Effector CD4-positive, alpha-beta T cell (primary cell): ENCODE measurements around the gene RAB29.
"Not testable (repeated sequence)": the region's sequence is repeated elsewhere in the genome, so short reads cannot be mapped to it uniquely, and the experiment has no call there.

ENCODE experiments used
- DNase-seq: peaks from one replicate; pipeline ENCODE4 v3.0.0-alpha.2; 2020
- total RNA-seq: gene quantifications from one replicate; lab custom pipeline; 2026; lab: John Stamatoyannopoulos, UW

RAB29 gene
- 63.2 reads per million, percentile 73 among the genes with 10 or more reads in this experiment for total RNA-seq

GRCh38 chr1:205775015-205775716 is at the start of gene RAB29:
Gene RAB29 (minus strand): TSS chr1:205775482. CDS start chr1:205774956, 526 bp downstream.
- DNase-seq: peak; percentile 86

DNA sequence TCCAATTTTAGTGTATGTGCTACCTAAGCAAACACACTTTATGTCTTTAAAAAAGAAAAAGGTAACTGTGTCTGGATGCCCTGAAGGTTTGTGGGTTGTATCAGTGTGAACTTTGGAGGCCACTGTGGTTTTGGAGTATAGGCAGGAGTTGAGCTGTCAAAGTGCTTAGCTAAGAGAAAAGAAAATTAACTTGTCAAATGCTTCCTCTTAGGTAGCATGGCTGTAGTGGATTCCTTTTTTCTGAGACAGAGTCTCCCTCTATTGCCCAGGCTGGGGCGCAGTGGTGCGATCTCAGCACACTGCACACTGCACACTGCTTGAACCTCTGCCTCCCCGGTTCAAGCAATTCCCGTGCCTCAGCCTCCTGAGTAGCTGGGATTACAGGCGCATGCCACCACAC is 48.9 kb upstream of the RAB29 start:
- no peak for DNase-seq

- not testable (repeated sequence) for DNase-seq
Measured at GRCh38 chr1:205823260-205823659, 48.0 kb upstream of the RAB29 start.

DNA sequence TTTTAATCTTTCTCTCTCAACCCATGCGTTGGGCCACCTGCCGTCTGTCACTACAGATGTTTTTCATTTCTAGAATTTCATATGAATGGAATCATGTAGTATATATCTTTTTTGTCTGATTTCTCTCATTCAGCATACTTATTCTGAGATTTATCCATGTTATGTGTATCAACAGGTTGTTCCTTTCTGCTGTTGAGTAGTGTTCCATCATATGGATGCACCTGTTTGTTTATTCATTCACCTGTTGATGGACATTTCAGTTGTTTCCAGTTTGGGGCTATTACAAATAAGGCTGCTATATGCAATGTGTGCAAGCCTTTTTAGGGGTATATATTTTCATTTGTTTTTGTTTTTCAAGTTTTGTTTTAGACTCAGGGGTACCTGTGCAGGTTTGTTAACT is 47.1 kb upstream of the RAB29 start:
- DNase-seq: no peak

DNA sequence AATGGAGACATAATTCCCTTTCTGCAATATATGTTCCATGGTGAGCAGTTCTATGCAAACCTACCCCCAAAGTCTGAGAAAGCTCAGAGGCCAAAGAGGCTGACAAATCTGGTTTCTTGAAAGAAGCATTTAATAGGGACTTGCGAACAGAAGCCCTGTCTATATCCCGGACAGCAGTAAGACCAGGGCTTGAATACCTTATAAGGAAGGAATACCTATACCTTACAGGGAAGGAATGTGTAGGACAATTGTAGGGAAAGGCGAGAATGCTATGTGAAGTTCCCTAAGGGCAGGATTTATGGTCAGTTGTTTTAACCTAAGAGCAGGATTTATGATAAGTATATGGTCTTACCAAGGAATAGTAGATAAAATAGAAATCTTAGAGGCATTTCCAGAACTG is 42.7 kb upstream of the RAB29 start:
- DNase-seq: no peak

DNA sequence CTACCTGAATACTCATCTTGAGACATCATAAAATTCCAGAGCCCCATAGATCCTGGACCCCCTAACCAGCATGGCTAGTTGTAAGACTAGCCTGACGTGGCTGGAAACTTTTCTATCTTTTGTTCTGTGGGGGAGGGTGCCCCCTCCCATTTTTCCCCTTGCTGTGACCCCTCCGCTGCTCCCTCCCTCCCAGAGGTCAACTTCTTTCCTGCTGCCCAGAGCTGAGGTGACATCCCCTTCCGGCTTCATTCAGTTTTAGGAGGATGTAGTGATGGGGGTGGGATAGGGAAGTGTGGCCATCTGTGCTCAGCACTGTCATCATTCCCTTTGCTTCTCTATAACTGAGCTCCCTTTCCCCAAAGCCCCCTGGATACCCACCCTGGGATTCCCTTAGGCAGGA is 42.1 kb upstream of the RAB29 start:
- no peak for DNase-seq

DNA sequence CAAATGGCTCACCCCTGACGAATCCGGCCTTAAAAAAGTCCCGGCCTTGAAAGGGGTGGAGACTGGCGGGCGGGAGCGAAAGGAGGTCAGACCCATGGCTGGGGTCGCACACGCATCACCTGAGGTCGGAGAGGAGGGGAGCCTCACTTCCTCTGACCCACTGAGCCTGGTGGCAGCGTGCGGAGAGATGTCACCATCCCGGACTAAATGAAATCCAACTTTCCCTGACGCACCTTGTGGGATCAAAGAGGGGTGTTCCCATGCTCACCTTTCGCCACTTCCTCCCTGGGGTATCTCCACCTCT is 38.4 kb upstream of the RAB29 start:
- peak; percentile 20 for DNase-seq

DNA sequence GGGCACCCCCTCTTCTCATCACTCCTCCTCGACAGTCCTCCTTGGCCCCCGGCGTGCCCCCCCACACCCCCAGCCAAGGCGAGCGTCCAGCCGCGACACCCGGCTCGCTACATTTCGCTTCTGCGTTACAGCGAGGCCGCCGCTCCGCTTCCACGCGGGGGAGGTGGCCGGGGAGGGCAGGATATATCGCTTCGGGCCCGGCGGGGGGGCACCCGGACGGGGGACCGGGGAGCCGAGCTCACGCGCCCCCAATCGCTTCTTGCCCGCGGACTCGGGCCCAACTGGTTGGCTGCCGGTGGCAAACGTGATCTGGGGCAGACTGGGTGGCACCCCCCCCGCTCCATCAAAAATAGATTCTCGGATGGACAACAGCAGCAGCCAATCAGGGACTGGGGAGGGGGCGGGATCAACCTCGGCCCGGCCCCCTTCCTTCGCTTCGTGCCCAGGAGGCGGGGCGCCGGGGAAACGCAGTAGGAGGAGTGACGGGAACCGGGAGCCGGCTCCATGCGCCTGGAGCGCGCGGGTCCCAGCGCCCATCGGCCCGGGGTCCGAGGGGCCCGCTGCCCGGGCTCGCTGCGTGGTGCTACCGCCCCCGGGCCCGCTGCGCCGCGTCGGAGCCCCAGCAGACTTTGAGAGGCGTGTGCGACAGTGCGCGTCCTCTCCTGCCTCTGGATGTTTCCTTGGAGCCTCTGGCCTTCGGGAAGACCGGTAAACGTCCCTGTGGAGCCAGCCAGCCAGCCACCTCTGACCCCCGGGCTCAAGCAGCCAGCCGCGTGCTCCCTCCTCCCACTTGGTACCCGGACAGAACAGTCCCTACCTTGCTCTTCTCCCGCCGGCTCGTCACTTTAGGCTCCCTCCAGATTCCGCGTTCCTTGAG is 37.8 kb upstream of the RAB29 start, which contains the start of gene SLC41A1:
SLC41A1 (minus strand) TSS at position 321 of the 877 bp plus-strand sequence. CDS start 2,757 bp downstream, outside the sequence.
- DNase-seq: peak; percentile 92

DNA sequence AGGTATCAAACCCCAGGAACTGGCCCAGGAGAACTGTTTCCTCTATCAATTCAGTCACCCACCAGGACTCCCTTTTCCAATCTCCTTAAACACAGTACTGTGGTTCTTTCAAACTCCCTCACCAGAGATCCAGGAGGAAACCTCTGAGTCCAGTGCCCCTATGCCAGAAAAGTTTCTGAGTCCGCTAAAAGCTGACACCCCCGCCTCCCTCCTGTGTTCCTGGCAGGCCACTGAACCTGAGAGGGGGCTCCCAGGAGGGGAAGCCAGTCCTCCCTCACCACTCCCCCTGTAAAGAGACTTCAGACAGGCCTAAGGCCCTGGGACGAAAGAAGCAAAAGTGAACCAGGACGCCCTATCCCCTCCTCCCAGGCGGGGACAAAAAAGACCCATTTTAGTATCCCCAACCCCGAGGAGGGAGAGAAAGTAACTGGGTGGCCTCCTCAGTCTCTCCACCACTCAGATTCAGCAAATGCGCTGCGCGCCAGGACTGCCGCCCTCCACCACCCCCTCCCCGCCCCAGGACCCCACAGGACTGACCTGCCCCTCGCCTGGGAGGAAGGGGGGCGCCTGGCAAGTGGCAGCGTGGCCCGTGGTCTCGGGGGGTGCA is 37.1 kb upstream of the RAB29 start:
- DNase-seq: no peak

DNA sequence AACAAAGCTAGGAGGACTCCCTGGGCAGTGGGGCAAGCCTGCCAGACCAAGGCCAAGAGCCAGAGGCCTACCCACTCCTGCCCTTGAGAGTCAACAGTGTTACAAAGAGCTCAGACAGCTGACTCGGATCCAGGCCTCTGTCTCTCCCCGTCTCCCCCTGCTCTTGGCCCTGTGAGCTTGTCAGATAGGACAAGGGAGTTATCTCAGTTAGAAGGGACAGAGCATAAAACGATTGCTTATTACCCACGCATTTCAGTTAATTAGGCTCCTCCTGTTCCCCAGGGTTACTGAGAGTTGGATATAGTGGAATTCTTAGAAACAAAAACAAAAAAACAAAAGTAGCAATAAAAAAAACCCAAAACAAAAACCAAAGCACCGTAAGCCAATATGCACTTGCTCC is 36.4 kb upstream of the RAB29 start:
- DNase-seq: no peak

DNA sequence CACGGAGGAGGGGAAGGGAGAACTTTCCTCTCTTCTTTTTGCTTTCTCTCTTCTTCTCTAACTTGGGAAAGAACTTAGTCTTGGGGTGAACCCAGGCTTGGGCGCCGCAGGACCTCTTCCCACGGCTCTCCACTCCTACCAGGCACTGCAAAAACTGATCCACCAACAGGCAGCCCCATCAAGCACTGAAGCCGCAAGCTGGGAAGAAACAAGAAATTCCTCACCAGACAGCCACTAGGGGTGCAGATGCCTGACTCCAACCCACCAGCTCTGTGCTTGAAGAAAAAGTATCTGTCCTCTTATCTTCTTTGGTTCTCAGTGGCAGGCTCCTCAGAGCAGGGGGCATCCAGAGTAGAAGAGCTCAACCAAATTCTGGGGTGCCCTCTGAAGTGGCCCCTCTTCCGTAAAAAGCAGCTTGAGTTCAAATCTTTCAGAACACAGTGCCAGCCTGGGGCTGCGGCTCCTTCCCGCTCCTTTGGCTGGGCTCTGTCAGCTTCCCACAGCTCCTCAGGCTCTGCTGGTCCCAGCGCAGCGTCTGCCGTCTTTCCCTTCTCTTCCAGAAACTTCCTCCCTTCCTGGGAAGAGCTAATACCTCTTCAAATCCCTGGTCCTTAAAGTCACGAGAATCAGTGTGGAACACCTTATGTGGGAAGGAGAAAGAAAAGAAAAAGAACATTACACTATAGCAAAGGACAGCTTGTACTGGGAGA is 35.3 kb upstream of the RAB29 start:
- DNase-seq: no peak

DNA sequence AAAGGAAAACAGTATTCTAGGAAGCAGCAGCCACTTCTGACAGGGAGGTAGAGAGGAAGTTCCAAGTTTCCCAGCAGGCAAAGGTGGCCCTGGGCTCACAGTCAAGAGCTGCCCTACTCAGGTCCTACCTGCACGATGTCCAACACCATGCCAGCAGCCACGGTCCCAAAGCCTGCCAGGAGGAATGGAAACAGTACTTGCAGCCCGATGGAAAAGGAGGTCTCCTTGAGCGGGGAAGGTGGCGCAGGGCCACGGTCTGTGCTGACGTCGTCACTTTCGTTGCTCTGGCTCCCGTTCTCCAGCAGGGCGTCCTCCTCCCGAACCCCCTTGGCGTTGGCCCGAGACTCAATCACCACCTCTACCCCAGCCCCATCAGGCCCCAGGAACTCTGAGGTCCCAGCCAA is 34.7 kb upstream of the RAB29 start:
- no peak for DNase-seq

GRCh38 chr1:205809469-205809868 is 34.2 kb upstream of the RAB29 start:
- DNase-seq: no peak

GRCh38 chr1:205805082-205805711 is 29.9 kb upstream of the RAB29 start:
- no peak for DNase-seq

DNA sequence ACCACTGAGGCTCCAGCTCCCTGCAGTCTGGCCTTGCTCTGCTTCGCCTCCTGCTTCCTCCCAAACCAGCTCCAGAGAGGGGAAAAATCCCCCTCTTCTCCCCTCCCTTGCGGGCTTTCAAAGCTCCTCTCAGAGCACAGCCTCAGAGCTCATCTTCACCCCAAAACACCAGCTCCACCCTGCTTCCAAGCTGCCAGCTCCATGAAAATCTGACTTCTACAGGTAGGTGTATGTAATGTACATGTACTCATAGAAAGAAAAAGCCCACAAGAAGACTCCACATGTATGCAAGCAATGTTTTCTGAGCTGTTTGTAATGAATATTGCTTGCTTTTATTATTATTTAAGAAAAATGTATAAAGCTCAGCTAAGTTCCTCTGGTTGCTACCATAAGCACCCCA is 29.3 kb upstream of the RAB29 start:
- DNase-seq: no peak

DNA sequence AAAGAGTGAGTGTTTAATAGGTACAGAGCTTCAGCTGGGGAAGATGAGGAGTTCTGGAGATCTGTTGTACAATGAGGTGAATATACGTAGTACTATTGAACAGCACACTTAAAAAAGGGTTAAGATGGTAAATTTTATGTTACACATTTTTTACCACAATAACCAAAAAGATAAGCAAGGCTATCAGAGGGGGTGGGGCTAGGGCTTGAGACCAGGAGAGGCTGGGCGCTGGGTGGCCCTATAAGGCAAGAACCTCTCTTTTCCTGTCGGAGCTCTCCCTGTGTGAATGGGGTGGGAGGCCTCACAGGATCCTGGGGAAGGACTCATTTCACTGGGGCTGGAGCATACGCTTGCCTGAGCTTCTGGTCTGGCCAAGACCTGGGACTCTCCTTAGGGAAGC is 28.7 kb upstream of the RAB29 start:
- no peak for DNase-seq

DNA sequence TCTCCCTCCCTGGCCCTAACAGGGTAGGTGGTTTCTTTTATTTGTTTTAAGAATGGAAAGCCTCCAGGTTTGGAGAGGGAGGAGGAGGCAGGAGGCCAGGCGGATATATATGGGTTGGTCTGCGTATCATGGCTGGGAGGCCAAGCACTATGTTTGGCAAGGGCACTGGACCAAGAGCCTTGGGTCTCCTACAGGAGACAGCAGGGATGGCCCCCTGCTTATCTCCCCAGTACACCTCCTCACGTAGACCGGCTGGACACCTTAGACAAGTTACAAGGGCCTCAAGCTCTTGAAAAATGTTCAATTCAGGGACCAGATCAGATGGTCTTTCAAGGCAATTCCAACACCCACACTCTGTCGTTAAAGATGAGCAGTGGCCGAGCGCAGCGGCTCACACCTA is 26.8 kb upstream of the RAB29 start:
- DNase-seq: no peak

DNA sequence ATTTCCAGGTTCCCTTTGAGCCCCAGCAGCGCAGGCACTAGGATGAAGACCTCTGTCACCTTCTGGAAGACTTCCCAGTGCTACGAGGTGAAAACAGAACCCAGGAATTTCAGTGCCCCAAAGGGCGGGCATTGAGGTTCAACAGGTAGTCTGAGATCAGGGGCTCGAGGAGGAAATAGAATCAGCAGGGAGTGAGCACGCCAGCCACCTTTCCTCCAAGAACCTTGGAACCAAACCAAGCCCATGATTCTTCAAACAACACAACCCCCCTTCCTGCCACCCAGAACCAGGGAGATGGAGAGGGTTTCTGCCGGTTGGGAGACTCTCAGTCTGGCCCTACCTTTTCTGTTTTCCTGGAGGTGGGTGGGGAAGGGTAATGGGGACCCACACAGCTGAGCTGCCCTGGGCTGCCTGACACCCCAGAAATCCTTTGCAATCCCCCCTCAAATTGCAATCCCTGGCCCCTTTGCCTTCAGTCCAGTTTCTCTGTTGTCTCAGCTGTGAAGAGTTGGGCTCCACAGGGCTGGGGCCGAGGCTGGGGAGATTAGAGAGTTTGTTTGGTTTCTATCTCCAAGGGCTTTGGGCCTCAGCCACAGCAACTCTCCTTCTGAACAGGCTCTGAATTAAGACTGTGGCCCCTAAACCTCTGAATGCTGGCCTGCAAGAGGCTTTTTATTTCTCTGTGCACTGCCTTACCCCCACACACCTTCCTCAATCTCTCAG is 25.9 kb upstream of the RAB29 start:
- DNase-seq: no peak

DNA sequence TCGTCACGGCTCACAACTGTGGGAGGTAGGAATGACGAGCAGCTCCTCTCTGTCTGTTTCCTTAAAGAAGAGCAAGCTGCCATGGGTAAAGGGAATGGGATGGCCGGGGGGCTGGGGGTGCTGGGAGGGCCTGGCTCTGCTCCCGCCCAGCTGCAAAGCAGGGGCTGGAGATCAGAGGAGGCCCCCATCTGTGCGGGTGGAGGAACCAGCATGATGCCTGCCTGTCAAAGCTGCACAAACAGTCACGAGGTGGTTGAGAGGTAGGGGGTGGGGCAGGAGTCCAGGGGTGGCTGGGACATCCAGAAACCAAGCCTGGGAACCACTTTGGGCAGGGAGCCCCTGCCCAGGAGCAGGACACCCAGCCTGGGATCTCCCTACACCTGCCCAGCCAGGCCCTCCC is 25.1 kb upstream of the RAB29 start:
- no peak for DNase-seq

- DNase-seq: no peak
Measured at GRCh38 chr1:205798577-205798976, 23.3 kb upstream of the RAB29 start.

- no peak for DNase-seq
Measured at GRCh38 chr1:205797168-205797567, 21.9 kb upstream of the RAB29 start.
